ENCODE measurements around the gene SLC25A30.
"Not testable (repeated sequence)": the region's sequence is repeated elsewhere in the genome, so short reads cannot be mapped to it uniquely, and the experiment has no call there.

Gene SLC25A30

DNA sequence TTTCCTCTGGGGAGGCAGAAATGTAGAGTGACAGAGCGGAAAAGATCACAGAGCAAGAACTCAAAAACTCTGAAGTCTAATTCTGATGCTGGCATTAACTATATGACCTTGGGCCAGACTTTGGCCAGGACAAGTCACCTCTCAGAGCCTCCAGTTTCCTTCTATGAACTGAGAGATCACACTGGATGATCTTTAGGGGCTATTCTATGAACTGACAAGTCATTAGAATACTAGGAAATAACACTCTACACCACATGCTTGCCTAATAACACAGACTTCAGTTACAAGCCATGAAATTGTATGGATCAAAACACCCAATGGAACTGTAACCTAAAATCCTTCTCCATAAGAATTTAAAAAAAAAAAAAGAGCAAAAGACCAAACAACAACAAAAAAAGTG, 16.9 kb downstream of the SLC25A30 start:
- TF ChIP-seq ZFX (IDR thresholded peaks at IDR 0.05; ENCODE audit: borderline replicate concordance): no peak
- TF ChIP-seq, protein P1, sequence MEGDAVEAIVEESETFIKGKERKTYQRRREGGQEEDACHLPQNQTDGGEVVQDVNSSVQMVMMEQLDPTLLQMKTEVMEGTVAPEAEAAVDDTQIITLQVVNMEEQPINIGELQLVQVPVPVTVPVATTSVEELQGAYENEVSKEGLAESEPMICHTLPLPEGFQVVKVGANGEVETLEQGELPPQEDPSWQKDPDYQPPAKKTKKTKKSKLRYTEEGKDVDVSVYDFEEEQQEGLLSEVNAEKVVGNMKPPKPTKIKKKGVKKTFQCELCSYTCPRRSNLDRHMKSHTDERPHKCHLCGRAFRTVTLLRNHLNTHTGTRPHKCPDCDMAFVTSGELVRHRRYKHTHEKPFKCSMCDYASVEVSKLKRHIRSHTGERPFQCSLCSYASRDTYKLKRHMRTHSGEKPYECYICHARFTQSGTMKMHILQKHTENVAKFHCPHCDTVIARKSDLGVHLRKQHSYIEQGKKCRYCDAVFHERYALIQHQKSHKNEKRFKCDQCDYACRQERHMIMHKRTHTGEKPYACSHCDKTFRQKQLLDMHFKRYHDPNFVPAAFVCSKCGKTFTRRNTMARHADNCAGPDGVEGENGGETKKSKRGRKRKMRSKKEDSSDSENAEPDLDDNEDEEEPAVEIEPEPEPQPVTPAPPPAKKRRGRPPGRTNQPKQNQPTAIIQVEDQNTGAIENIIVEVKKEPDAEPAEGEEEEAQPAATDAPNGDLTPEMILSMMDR (IDR thresholded peaks at IDR 0.05): no peak
- no peak overlapping the region for H3K27ac ChIP-seq

DNA sequence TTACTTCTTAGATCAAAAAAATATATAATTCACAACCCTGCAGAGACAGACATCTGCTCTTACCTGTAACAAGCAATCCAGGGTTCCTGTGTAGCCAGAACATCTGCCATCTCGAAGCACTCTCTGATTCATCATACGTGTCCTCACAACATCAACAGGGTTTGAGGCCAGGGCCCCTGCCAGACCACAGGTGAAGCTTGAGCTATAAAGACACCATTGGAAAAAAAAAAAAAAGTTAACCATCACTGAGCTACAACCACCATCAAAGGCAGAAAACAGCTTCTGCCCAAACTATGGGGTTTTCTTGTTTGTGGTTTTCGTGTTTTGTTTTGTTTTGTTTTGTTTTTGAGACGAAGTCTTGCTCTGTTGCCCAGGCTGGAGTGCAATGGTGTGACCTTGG, 19.3 kb downstream of the SLC25A30 start:
- H3K27ac ChIP-seq: no peak overlapping the region
- TF ChIP-seq, protein P1 (IDR thresholded peaks at IDR 0.05): no peak
- no peak for TF ChIP-seq ZFX (IDR thresholded peaks at IDR 0.05; ENCODE audit: borderline replicate concordance)

DNA sequence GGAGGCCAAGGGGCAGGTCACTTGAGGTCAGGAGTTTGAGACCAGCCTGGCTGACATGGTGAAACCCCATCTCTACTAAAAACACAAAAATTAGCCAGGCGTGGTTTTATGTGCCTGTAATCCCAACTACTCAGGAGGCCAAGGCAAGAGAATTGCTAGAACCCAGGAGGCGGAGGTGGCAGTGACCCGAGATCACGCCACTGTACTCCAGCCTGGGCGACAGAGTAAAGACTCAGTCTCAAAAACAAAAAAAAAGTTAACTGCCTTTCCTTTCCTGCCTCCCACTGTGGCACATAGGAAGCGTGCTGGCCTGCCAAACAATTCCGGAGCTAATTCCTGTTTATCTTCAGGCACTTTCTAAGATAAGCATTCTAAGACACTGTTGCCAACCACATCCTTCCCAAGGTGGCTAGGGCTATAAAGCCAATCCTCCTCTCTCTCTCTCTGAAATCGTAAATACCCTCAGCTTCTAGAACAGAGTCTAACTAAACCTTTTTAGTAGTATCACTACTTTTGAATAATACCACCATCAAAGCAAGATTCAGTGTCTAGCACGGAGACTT, 21.6 kb downstream of the SLC25A30 start:
- TF ChIP-seq, protein P1 (IDR thresholded peaks at IDR 0.05): no peak
- TF ChIP-seq ZFX (IDR thresholded peaks at IDR 0.05; ENCODE audit: borderline replicate concordance): no peak

DNA sequence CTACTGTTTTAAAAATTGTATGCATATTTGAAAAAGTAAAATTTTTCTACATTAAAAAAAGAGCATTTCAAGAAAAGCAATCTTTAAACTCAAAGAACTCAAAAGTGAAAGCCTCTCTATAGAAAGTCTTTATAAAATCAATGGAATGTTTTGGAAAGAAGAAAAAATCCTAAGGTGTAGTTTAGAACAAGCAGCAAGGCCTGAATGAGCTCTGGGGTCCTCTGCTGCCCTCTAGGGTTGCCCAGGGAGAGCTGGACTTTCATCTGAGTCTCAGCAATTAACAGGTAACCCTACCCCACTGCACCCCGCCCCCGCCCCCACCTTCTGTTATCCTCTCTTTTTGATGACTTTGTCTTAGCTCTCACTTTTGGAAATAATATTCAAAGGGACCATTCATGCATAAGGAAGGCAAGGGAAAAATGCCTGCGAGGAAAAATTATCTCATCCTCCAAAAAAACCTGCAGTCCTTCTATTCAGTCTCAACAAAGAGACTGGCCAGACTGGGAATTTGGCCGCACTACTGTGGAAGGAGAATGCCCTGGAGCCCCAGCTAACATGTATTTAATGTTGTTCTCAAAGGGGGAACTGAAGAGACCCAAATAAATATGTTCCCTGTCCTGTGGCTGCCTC, 24.1 kb downstream of the SLC25A30 start:
- H3K27ac ChIP-seq: no peak overlapping the region
- TF ChIP-seq, protein P1 (IDR thresholded peaks at IDR 0.05): peak; percentile 84
- TF ChIP-seq ZFX (IDR thresholded peaks at IDR 0.05; ENCODE audit: borderline replicate concordance): no peak

More for the DNA sequence above, 21.6 kb downstream of the SLC25A30 start:
- no peak overlapping the region for H3K27ac ChIP-seq

DNA sequence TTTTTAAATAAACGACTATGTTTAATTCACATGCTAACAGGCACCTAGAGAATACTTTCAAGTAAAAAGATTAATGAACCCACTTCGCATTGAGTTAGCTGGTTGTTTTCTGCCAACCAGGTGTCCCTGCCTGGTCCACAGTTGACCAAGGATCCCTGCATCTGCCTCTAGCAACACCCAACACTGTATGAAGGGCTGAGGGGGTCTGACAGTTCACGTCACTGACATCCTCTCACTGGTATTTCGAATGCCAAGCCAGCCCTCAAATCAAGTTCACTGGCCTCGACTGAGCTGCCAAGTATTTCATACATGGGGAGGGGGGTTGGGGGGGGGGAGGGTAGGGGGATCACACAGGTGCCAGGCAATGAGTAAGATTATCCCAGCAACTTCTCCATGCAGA, 25.4 kb downstream of the SLC25A30 start:
- H3K27ac ChIP-seq: no peak overlapping the region
- TF ChIP-seq, protein P1 (IDR thresholded peaks at IDR 0.05): no peak
- no peak for TF ChIP-seq ZFX (IDR thresholded peaks at IDR 0.05; ENCODE audit: borderline replicate concordance)

DNA sequence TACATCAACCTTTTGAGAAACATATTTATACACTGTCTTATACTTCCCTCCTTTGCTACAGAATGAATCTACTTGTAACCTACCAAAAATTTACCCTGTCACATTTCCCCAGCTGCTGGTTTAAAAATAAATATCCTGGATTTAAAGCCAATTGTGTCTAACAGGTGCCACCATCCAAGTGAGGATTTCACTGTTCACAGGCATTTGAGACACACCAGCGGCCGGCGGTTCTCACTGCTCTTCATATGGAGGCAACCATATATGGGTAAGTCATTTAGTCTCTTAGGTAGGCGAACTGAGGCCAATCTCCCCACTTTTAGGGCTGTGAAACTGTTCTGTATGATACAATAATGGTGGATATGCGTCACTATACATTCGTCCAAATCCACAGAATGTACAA, 26.2 kb downstream of the SLC25A30 start:
- H3K27ac ChIP-seq: no peak overlapping the region
- TF ChIP-seq, protein P1 (IDR thresholded peaks at IDR 0.05): no peak

DNA sequence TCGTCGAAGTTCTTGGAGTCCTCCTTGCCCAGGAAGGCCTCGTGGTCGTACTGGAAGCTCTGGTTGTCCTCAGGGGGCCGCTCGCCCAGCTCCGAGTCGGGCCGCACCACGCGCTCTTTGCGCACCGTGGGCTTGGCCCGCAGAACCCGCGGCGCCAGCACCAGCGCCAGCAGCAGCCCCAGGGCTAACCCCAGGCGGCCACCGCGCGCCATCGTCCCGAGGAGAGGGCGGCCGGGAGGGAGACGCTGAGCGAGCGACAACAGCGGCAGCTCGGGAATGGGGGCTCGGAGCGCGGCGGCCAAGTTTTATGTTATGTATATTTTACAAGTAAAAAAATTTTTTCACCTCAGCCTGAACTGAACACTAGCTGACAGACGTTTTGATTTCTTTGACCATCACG, 27.0 kb downstream of the SLC25A30 start:
- H3K27ac ChIP-seq: not testable (repeated sequence)

DNA sequence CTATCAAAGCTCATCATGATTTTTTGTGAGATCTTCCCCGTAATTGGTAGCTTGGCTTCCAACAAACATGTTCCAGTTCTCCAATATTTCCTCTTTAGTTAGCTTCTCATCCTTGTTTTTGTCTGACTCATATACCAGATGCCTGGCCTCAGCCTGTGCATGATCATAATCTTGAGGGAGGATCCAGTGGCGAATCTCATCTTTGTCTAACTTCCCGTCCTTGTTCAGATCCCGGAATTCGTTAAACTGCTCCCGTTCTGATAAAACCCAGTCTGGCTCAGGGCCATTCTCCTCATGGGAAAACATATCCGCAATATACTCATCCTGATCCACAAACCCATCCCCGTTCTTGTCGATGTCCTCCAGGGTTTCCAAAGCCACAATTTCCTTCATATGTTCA, 27.8 kb downstream of the SLC25A30 start:
- H3K27ac ChIP-seq: not testable (repeated sequence)

Data from 22Rv1 (cell line).